Stimulated activated CD4-positive, alpha-beta T cell treated with anti-CD3 and anti-CD28 coated beads, Interleukin-1b, Interleukin-23, amount 100 ng/mL, for 4 hours (primary cell): ENCODE results near the gene SH3GL1.

ENCODE experiments used
- DNase-seq, 2 donors: peaks; one replicate each; pipeline ENCODE4 v3.0.0-alpha.2; 2020; ENCODE audit warnings: low read depth in 2 of 2

The SH3GL1 gene

GRCh38 chr19:4342615-4343369 lies 57.6 kb downstream of the SH3GL1 start:
- DNase-seq: peak; percentile 79 to 81

GRCh38 chr19:4342314-4342614 lies 58.1 kb downstream of the SH3GL1 start:
- DNase-seq: no peak

GRCh38 chr19:4338441-4339355 lies 61.6 kb downstream of the SH3GL1 start, which contains the start of gene STAP2:
Gene STAP2, minus strand, starts transcription at chr19:4338827. Its CDS starts 74 bp downstream, at chr19:4338753.
- no peak for DNase-seq

- no peak for DNase-seq
These were observed 62.4 kb downstream of the SH3GL1 start for GRCh38 chr19:4337906-4338440.

GRCh38 chr19:4334929-4335570 lies 65.3 kb downstream of the SH3GL1 start:
- DNase-seq: no peak

GRCh38 chr19:4329858-4330257 lies 70.5 kb downstream of the SH3GL1 start:
- no peak for DNase-seq

- peak in 1 of 2 donors; percentile 54 for DNase-seq
These were observed 71.2 kb downstream of the SH3GL1 start for GRCh38 chr19:4328991-4329681.

GRCh38 chr19:4328243-4328990 lies 71.9 kb downstream of the SH3GL1 start:
- DNase-seq: peak; percentile 98 to 99

- no peak for DNase-seq
These were observed 72.5 kb downstream of the SH3GL1 start for GRCh38 chr19:4327877-4328242.

GRCh38 chr19:4327252-4327876 lies 73.0 kb downstream of the SH3GL1 start:
- DNase-seq: peak; percentile 55 to 74

GRCh38 chr19:4326837-4327251 lies 73.5 kb downstream of the SH3GL1 start:
- no peak for DNase-seq

GRCh38 chr19:4326215-4326836 lies 74.0 kb downstream of the SH3GL1 start:
- DNase-seq: no peak

- DNase-seq: no peak
These were observed 76.1 kb downstream of the SH3GL1 start for GRCh38 chr19:4324228-4324627.

- DNase-seq: no peak
These were observed 76.7 kb downstream of the SH3GL1 start for GRCh38 chr19:4323692-4324091.

- no peak for DNase-seq
These were observed 77.2 kb downstream of the SH3GL1 start for GRCh38 chr19:4322942-4323665.

- DNase-seq: no peak
These were observed 79.9 kb downstream of the SH3GL1 start for GRCh38 chr19:4320419-4320818.

GRCh38 chr19:4319067-4319718 lies 81.2 kb downstream of the SH3GL1 start:
- DNase-seq: no peak

GRCh38 chr19:4318460-4318859 lies 81.9 kb downstream of the SH3GL1 start:
- no peak for DNase-seq

GRCh38 chr19:4316956-4317355 lies 83.4 kb downstream of the SH3GL1 start:
- no peak for DNase-seq
